Measurements from ENCODE around the gene HSPA4. TPM values are rescaled to one million over a fixed set of nuclear protein-coding genes. Genes with fewer than 3 reads are reported as not detected.

Gene HSPA4
- total RNA-seq, 1 donor from 2014 or later: 112 TPM

DNA sequence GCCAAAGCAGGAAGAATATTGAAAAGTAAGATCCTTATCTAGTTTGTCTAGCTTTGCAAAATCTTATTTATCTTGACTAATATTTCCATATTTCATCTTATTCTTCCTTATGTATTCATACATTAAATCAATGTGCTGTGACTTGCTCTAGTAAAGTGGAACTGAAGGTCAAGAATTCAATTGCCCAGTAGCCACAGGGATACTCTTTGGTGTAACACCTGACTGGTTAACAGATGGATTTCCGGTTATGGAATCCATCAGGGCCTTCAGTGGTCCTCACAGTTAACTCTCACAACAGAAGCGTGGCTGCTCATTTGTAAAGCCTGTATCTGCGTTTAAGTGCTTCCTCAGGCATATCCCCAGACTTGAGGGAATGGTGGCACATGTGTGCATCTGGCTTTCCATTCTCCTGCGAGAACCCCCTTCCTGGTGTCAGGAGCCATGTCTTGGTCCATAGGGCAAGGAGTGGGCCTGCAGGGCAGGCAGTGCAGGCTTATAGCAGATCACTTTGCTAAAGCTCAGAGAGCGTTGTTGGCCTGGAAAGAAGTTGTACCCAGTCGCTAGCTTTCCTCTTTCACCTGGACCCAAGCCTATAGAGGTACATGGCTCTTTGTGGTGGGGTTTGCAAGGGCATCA, 99.2 kb downstream of the HSPA4 start:
- Mint-ChIP-seq H3K4me1 (ENCODE audit: low read depth) (peaks cover 9% of the 10 kb centered on the region), H3K27me3 (ENCODE audit: low read depth) (peaks cover 4% of the 10 kb centered on the region), H3K36me3 (ENCODE audit: low read depth) (no peaks in the 10 kb centered on the region), H3K27ac (ENCODE audit: unreplicated experiment) (no peak overlapping the region), H3K9me3 (ENCODE audit: low read depth) (no peaks in the 10 kb centered on the region), H3K4me3 (ENCODE audit: unreplicated experiment) (no peak overlapping the region)
- DNase-seq (ENCODE audit: low spot score): no peak
- TF ChIP-seq, protein P1, sequence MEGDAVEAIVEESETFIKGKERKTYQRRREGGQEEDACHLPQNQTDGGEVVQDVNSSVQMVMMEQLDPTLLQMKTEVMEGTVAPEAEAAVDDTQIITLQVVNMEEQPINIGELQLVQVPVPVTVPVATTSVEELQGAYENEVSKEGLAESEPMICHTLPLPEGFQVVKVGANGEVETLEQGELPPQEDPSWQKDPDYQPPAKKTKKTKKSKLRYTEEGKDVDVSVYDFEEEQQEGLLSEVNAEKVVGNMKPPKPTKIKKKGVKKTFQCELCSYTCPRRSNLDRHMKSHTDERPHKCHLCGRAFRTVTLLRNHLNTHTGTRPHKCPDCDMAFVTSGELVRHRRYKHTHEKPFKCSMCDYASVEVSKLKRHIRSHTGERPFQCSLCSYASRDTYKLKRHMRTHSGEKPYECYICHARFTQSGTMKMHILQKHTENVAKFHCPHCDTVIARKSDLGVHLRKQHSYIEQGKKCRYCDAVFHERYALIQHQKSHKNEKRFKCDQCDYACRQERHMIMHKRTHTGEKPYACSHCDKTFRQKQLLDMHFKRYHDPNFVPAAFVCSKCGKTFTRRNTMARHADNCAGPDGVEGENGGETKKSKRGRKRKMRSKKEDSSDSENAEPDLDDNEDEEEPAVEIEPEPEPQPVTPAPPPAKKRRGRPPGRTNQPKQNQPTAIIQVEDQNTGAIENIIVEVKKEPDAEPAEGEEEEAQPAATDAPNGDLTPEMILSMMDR (IDR thresholded peaks at IDR 0.05): no peak

DNA sequence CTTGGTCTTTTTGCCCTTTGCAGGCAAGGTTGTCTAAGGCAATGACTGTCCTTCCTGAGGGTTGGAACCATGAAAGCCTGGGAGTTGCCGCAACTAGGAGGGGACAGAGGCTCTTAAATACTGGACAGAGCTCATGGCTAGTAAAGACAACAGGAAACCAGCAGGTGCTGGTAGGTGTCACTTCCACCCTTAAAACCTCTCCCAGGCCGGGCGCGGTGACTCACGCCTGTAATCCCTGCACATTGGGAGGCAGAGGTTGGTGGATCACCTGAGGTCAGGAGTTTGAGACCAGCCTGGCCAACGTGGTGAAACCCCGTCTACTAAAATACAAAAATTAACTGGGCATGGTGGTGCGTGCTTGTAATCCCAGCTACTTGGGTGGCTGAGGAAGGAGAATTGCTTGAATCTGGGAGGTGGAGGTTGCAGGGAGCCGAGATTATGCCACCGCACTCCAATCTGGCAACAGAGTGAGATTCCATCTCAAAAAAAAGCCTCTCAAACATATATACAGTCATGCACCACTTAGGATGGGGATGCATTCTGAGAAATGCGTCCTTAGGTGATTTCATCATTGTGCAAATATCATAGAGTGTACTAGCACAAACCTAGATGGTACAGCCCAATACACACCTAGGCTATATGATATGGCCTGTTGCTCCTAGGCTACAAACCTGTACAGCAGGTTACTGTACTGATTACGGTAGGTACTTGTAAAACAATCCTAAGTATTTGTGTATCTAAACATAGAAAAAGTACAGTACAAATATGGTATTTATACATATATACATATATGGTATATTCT, 102.7 kb downstream of the HSPA4 start:
- H3K4me1 Mint-ChIP-seq (ENCODE audit: low read depth): no peaks in the 10 kb centered on the region
- TF ChIP-seq, protein P1 (IDR thresholded peaks at IDR 0.05): no peak
- DNase-seq (ENCODE audit: low spot score): no peak
- no peaks in the 10 kb centered on the region for H3K9me3 Mint-ChIP-seq (ENCODE audit: low read depth)
- no peak overlapping the region for H3K4me3 Mint-ChIP-seq (ENCODE audit: unreplicated experiment)
- no peaks in the 10 kb centered on the region for H3K36me3 Mint-ChIP-seq (ENCODE audit: low read depth)
- no peak overlapping the region for H3K27ac Mint-ChIP-seq (ENCODE audit: unreplicated experiment)
- peaks cover 4% of the 10 kb centered on the region for H3K27me3 Mint-ChIP-seq (ENCODE audit: low read depth)

DNA sequence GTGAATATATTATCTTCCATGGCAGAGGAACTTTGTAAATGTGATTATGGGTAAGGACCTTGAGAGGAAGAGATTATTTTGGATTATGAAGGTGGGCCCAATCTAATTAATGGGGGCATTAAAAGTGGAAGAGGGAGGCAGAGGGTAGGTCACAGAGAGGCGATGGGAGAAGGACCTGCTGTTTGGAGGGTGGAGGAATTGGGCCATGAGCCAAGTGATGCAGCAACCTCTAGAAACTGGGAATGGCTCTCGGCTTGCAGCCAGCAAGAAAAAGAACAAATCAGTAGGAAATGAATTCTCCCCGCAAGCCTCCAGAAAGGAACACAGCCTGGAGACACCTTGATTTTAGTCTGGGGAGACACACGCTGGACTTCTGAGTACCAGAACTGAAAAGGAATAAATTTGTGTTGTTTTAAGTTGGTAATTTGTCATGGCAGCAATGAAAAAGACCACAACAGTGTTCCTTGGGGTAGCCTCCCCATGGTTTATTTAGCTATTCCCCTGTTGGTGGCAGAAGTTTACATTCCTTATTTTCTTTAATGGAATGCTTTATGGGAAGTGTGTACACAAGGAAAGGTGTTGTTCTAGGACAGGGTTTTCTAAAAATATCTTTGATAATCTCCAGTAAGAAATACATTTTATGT, 103.6 kb downstream of the HSPA4 start:
- H3K36me3 Mint-ChIP-seq (ENCODE audit: low read depth): no peaks in the 10 kb centered on the region
- H3K4me3 Mint-ChIP-seq (ENCODE audit: unreplicated experiment): no peak overlapping the region
- no peaks in the 10 kb centered on the region for H3K4me1 Mint-ChIP-seq (ENCODE audit: low read depth)
- no peak for DNase-seq (ENCODE audit: low spot score)
- H3K9me3 Mint-ChIP-seq (ENCODE audit: low read depth): no peaks in the 10 kb centered on the region
- TF ChIP-seq, protein P1 (IDR thresholded peaks at IDR 0.05): no peak
- peaks cover 4% of the 10 kb centered on the region for H3K27me3 Mint-ChIP-seq (ENCODE audit: low read depth)
- no peak overlapping the region for H3K27ac Mint-ChIP-seq (ENCODE audit: unreplicated experiment)

Other genes with a start within 250 kb of the HSPA4 start
- gene SOWAHA, start 238.7 kb upstream of the HSPA4 start, total RNA-seq: not detected in 3 replicates
- 6.5 to 7.7 TPM (median 7.6 TPM) in 3 replicates for gene SHROOM1, start 221.4 kb upstream of the HSPA4 start, total RNA-seq
- 0.29 to 0.38 TPM (median 0.30 TPM) in 3 replicates for gene GDF9, start 185.5 kb upstream of the HSPA4 start, total RNA-seq
- gene UQCRQ, start 185.4 kb upstream of the HSPA4 start, total RNA-seq: 378 to 436 TPM (median 403 TPM) in 3 replicates
- gene LEAP2, start 178.3 kb upstream of the HSPA4 start, total RNA-seq: 0.35 to 0.72 TPM (median 0.60 TPM) in 3 replicates
- 104 to 128 TPM (median 122 TPM) in 3 replicates for gene AFF4, start 88.4 kb upstream of the HSPA4 start, total RNA-seq
- 19.8 to 21.9 TPM (median 19.9 TPM) in 3 replicates for gene ZCCHC10, start 25.5 kb upstream of the HSPA4 start, total RNA-seq